ENCODE data around the gene APOH.

APOH gene

GRCh38 chr17:66222798-66223350, 6.3 kb downstream of the APOH start:
- Histone ChIP-seq H3K27ac (ENCODE audit: low read length) (no peak overlapping the region), H3K9me3 (ENCODE audit: insufficient read depth, low read length) (no peaks in the 10 kb centered on the region), H3K36me3 (replicated peaks; ENCODE audit: low read depth, low read length) (no peaks in the 10 kb centered on the region), H4K20me1 (ENCODE audit: insufficient read depth, low read length) (no peaks in the 10 kb centered on the region), H3K4me3 (ENCODE audit: low read length) (no peak overlapping the region), H3K79me2 (ENCODE audit: low read length) (no peaks in the 10 kb centered on the region), H2AFZ (ENCODE audit: low read depth, low read length) (no peak overlapping the region), H3K27me3 (ENCODE audit: low read depth, low read length) (peaks cover 27% of the 10 kb centered on the region), H3K4me1 (ENCODE audit: low read length) (no peaks in the 10 kb centered on the region), H3K4me2 (ENCODE audit: low read length) (no peak overlapping the region), H3K9ac (ENCODE audit: low read length) (no peak overlapping the region)
- TF ChIP-seq, protein P1, sequence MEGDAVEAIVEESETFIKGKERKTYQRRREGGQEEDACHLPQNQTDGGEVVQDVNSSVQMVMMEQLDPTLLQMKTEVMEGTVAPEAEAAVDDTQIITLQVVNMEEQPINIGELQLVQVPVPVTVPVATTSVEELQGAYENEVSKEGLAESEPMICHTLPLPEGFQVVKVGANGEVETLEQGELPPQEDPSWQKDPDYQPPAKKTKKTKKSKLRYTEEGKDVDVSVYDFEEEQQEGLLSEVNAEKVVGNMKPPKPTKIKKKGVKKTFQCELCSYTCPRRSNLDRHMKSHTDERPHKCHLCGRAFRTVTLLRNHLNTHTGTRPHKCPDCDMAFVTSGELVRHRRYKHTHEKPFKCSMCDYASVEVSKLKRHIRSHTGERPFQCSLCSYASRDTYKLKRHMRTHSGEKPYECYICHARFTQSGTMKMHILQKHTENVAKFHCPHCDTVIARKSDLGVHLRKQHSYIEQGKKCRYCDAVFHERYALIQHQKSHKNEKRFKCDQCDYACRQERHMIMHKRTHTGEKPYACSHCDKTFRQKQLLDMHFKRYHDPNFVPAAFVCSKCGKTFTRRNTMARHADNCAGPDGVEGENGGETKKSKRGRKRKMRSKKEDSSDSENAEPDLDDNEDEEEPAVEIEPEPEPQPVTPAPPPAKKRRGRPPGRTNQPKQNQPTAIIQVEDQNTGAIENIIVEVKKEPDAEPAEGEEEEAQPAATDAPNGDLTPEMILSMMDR (IDR thresholded peaks at IDR 0.05; ENCODE audit: low read depth, low read length) = no peak
- TF ChIP-seq EZH2phosphoT487 (IDR thresholded peaks at IDR 0.05; ENCODE audit: low read depth) = no peak

GRCh38 chr17:66221755-66222530, 7.3 kb downstream of the APOH start:
- Histone ChIP-seq H3K9me3 (ENCODE audit: insufficient read depth, low read length) (no peaks in the 10 kb centered on the region), H4K20me1 (ENCODE audit: insufficient read depth, low read length) (no peaks in the 10 kb centered on the region), H3K4me3 (ENCODE audit: low read length) (no peak overlapping the region), H3K79me2 (ENCODE audit: low read length) (no peaks in the 10 kb centered on the region), H3K27me3 (ENCODE audit: low read depth, low read length) (peaks cover 25% of the 10 kb centered on the region), H2AFZ (ENCODE audit: low read depth, low read length) (no peak overlapping the region), H3K4me2 (ENCODE audit: low read length) (no peak overlapping the region), H3K9ac (ENCODE audit: low read length) (no peak overlapping the region), H3K27ac (ENCODE audit: low read length) (no peak overlapping the region), H3K4me1 (ENCODE audit: low read length) (no peaks in the 10 kb centered on the region), H3K36me3 (replicated peaks; ENCODE audit: low read depth, low read length) (no peaks in the 10 kb centered on the region)
- TF ChIP-seq, protein P1 (IDR thresholded peaks at IDR 0.05; ENCODE audit: low read depth, low read length) = no peak
- no peak for TF ChIP-seq EZH2phosphoT487 (IDR thresholded peaks at IDR 0.05; ENCODE audit: low read depth)

GRCh38 chr17:66221343-66221742, 7.9 kb downstream of the APOH start:
- Histone ChIP-seq H3K4me2 (ENCODE audit: low read length) (no peak overlapping the region), H3K36me3 (replicated peaks; ENCODE audit: low read depth, low read length) (no peaks in the 10 kb centered on the region), H3K9me3 (ENCODE audit: insufficient read depth, low read length) (no peaks in the 10 kb centered on the region), H3K9ac (ENCODE audit: low read length) (no peak overlapping the region), H3K4me1 (ENCODE audit: low read length) (no peaks in the 10 kb centered on the region), H4K20me1 (ENCODE audit: insufficient read depth, low read length) (no peaks in the 10 kb centered on the region), H3K79me2 (ENCODE audit: low read length) (no peaks in the 10 kb centered on the region), H2AFZ (ENCODE audit: low read depth, low read length) (no peak overlapping the region), H3K4me3 (ENCODE audit: low read length) (no peak overlapping the region), H3K27ac (ENCODE audit: low read length) (no peak overlapping the region), H3K27me3 (ENCODE audit: low read depth, low read length) (peaks cover 25% of the 10 kb centered on the region)
- TF ChIP-seq EZH2phosphoT487 (IDR thresholded peaks at IDR 0.05; ENCODE audit: low read depth) = no peak
- TF ChIP-seq, protein P1 (IDR thresholded peaks at IDR 0.05; ENCODE audit: low read depth, low read length) = no peak

GRCh38 chr17:66220079-66220835, 9.0 kb downstream of the APOH start:
- H3K4me3 ChIP-seq (ENCODE audit: low read length) = no peak overlapping the region
- H3K9me3 ChIP-seq (ENCODE audit: insufficient read depth, low read length) = no peaks in the 10 kb centered on the region
- peaks cover 29% of the 10 kb centered on the region for H3K27me3 ChIP-seq (ENCODE audit: low read depth, low read length)
- no peaks in the 10 kb centered on the region for H3K36me3 ChIP-seq (replicated peaks; ENCODE audit: low read depth, low read length)
- no peak overlapping the region for H3K27ac ChIP-seq (ENCODE audit: low read length)
- H3K9ac ChIP-seq (ENCODE audit: low read length) = no peak overlapping the region
- TF ChIP-seq, protein P1 (IDR thresholded peaks at IDR 0.05; ENCODE audit: low read depth, low read length) = no peak
- TF ChIP-seq EZH2phosphoT487 (IDR thresholded peaks at IDR 0.05; ENCODE audit: low read depth) = no peak
- no peak overlapping the region for H3K4me2 ChIP-seq (ENCODE audit: low read length)
- no peaks in the 10 kb centered on the region for H3K79me2 ChIP-seq (ENCODE audit: low read length)
- H2AFZ ChIP-seq (ENCODE audit: low read depth, low read length) = no peak overlapping the region
- H4K20me1 ChIP-seq (ENCODE audit: insufficient read depth, low read length) = no peaks in the 10 kb centered on the region
- H3K4me1 ChIP-seq (ENCODE audit: low read length) = no peaks in the 10 kb centered on the region
